ENCODE measurements around the gene UBE2D2. TPM values are rescaled to one million over a fixed set of nuclear protein-coding genes. Genes with fewer than 3 reads are reported as not detected.
A peak's percentile ranks its signal among the peaks of the same experiment; 100 is the strongest.
"Not testable (repeated sequence)": the region's sequence is repeated elsewhere in the genome, so short reads cannot be mapped to it uniquely, and the experiment has no call there.

The UBE2D2 gene
- total and polyA plus RNA-seq, 2 of the 13 experiments (the other 11 are each of a cell fraction or from before 2014, with no cell fraction given) = 79.1 to 109 TPM

- TF ChIP-seq CREM (IDR thresholded peaks at IDR 0.05) (no peak), CREM (CRISPR knock-in tag; IDR thresholded peaks at IDR 0.05) (no peak)
- TF ChIP-seq, protein P1, sequence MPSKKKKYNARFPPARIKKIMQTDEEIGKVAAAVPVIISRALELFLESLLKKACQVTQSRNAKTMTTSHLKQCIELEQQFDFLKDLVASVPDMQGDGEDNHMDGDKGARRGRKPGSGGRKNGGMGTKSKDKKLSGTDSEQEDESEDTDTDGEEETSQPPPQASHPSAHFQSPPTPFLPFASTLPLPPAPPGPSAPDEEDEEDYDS (CRISPR knock-in tag; IDR thresholded peaks at IDR 0.05) = peak; percentile 91
These were observed 36.1 kb upstream of the UBE2D2 start (continued) for GRCh38 chr5:139524940-139525585.

- H3K36me3 ChIP-seq (replicated peaks in 1 of 2; ENCODE audit: control insufficient read depth in 1 of 2, insufficient read depth in 2 of 2, low read length in 2 of 2); FAIRE-seq; in situ Hi-C loops (cut with HindIII; ENCODE audit: extremely low pct_ligation_motif_present, low pct_unique_long_range_greater_than_20kb); H3K27me3 ChIP-seq (ENCODE audit: control insufficient read depth in 1 of 2, insufficient read depth in 2 of 2, low read length in 2 of 2); H3K9me3 ChIP-seq (ENCODE audit: low read length); H4K20me1 ChIP-seq (ENCODE audit: insufficient read depth, low read length); BruUV-seq (replicated peaks); CTCF ChIA-PET (ENCODE audit: low intra/inter-chr PET ratio, low total read pairs); DNase-seq (ENCODE audit: low spot score): not testable (repeated sequence)
- WGBS (ENCODE audit: low lambda C conversion rate) = 3% methylated on average over 11 of the region's 12 CpGs
- Histone ChIP-seq H3K4me2 (ENCODE audit: low read depth, low read length) (peak overlapping the region; percentile 82), H2AFZ (ENCODE audit: low read length) (peak overlapping the region; percentile 11), H3K4me1 (ENCODE audit: insufficient read depth, low read length) (peaks cover 76% of the 10 kb centered on the region), H3K27ac (ENCODE audit: extremely low read length, insufficient read depth, low read length) (peak overlapping the region; percentile 60), H3K4me3 (replicated peaks in 1 of 3; ENCODE audit: insufficient read depth in 1 of 3, low read depth in 2 of 3, low read length in 3 of 3) (peak overlapping the region; percentile 49 to 73 (median 69)), H3K9ac (ENCODE audit: insufficient read depth, low read depth, low read length) (peak overlapping the region; percentile 74), H3K79me2 (ENCODE audit: insufficient read depth, low read length) (peaks cover 62% of the 10 kb centered on the region)
- peak; percentile 53 for ATAC-seq
- intact Hi-C loops (cut with micrococcal nuclease; ENCODE audit: unreplicated experiment) = loop anchor here (5.0 kb wide), 1 partner anchor 52 kb away; no protein-coding TSS in a partner anchor
- POLR2A ChIA-PET = interaction anchor here (0.6 to 1.6 kb wide), 4 partner anchors 11 to 66 kb away, joined by 3 read pairs; no protein-coding TSS in a partner anchor
- TF ChIP-seq ZFX (CRISPR knock-in tag; IDR thresholded peaks at IDR 0.05; ENCODE audit: low read depth) = peak; percentile 76
- TF ChIP-seq, protein P1 (CRISPR knock-in tag; IDR thresholded peaks at IDR 0.05) = peak; percentile 87
- TF ChIP-seq PHF8 (CRISPR knock-in tag; IDR thresholded peaks at IDR 0.05) = peak; percentile 8; the same call in 1 of the 2 replicates
- peak; percentile 25; the same call in 1 of the 2 replicates for TF ChIP-seq MYC (CRISPR knock-in tag; IDR thresholded peaks at IDR 0.05; ENCODE audit: borderline replicate concordance)
- TF ChIP-seq, protein P2, sequence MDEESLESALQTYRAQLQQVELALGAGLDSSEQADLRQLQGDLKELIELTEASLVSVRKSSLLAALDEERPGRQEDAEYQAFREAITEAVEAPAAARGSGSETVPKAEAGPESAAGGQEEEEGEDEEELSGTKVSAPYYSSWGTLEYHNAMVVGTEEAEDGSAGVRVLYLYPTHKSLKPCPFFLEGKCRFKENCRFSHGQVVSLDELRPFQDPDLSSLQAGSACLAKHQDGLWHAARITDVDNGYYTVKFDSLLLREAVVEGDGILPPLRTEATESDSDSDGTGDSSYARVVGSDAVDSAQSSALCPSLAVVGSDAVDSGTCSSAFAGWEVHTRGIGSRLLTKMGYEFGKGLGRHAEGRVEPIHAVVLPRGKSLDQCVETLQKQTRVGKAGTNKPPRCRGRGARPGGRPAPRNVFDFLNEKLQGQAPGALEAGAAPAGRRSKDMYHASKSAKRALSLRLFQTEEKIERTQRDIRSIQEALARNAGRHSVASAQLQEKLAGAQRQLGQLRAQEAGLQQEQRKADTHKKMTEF (CRISPR knock-in tag; IDR thresholded peaks at IDR 0.05) = peak; percentile 74; the same call in 1 of the 2 replicates
- TF ChIP-seq IKZF5 (CRISPR knock-in tag; IDR thresholded peaks at IDR 0.05) = peak; percentile 15; the same call in 1 of the 2 replicates
- TF ChIP-seq MAX (IDR thresholded peaks at IDR 0.05) = peak; percentile 1; the same call in 1 of the 2 replicates
- TF ChIP-seq CENPBD1 (CRISPR knock-in tag; IDR thresholded peaks at IDR 0.05; ENCODE audit: borderline replicate concordance, low read depth) = peak; percentile 34; the same call in 1 of the 2 replicates
- 0 out of 2 replicates have a peak, but pooled peaks have one; percentile 26 for TF ChIP-seq ATF1 (CRISPR knock-in tag; IDR thresholded peaks at IDR 0.05)
These were observed 35.4 kb upstream of the UBE2D2 start for GRCh38 chr5:139525586-139526308.
